Mucosa of descending colon (tissue), 3 donors: Measurements from ENCODE around the gene SOD3. TPM values are rescaled to one million over a fixed set of nuclear protein-coding genes. Genes with fewer than 3 reads are reported as not detected.

Experiments used
- ATAC-seq: fragments of 200-7000 bp; cut with Tn5 transposase; one replicate; pipeline ENCODE4 v1.9.1; 2020; ENCODE audit warnings: mild to moderate bottlenecking, moderate library complexity
- DNase-seq, 3 donors: peaks; one replicate each; pipeline ENCODE4 v3.0.0-alpha.2; 2020
- H3K36me3 ChIP-seq: fragments of 200-600 bp; one replicate; pipeline ENCODE4 v1.8.0; 2021; ENCODE audit warnings: low read depth, mild to moderate bottlenecking
- H3K4me1 ChIP-seq: fragments of 200-600 bp; one replicate; pipeline ENCODE4 v1.8.0; 2021; ENCODE audit warnings: low read depth, mild to moderate bottlenecking
- H3K4me3 ChIP-seq: fragments of 200-600 bp; one replicate; pipeline ENCODE4 v1.8.0; 2021; ENCODE audit warnings: mild to moderate bottlenecking
- H3K9me3 ChIP-seq: fragments of 200-600 bp; one replicate; pipeline ENCODE4 v1.8.0; 2021; ENCODE audit warnings: mild to moderate bottlenecking
- CTCF ChIP-seq: fragments of 200-600 bp; IDR thresholded peaks from one replicate; pipeline ENCODE4 v1.8.0; 2022; ENCODE audit warnings: antibody characterized with exemption, mild to moderate bottlenecking
- intact Hi-C, 2 donors: fragments of 100-400 bp; cut with DNase I in 1 of 2; cut with micrococcal nuclease in 1 of 2; formaldehyde crosslinking; loops; one replicate each; pipeline versions ENCODE4 v1.11.0 to v1.11.1; 2022; cut with DNase I, micrococcal nuclease
- total RNA-seq, 3 donors: library from RNA; stranded (reverse); fragmentation: NEBNext Ultra II Directional in 2 of 3; extraction: Animal tissue kit (Norgen Biotek cat#: 25700) in 2 of 3; gene quantifications; one replicate each; pipeline versions ENCODE4 v1.2.1 to v1.2.4, GENCODE V29; 2021 to 2023
- donor health status: DM: no; HTN: no; CAD: no; lungs with moderate emphysema.
- donor health status: DM: no; HTN: no; CAD: no.
- donor health status: DM: no; HTN: yes; CAD: no.

The SOD3 gene
- total RNA-seq, 3 donors from 2014 or later: 18.0 to 33.0 (median 25.6) TPM

GRCh38 chr4:24751926-24752539 is 43.3 kb upstream of the SOD3 start:
- no peak for TF ChIP-seq CTCF
- no peak for DNase-seq
- intact Hi-C loops: no loop called here
- Histone ChIP-seq H3K4me3 (no peak overlapping the region), H3K4me1 (no peaks in the 10 kb centered on the region), H3K36me3 (no peaks in the 10 kb centered on the region), H3K9me3 (peaks cover 7% of the 10 kb centered on the region)
- ATAC-seq: no peak

GRCh38 chr4:24753519-24753918 is 41.9 kb upstream of the SOD3 start:
- ATAC-seq: peak; percentile 27
- H3K4me1 ChIP-seq: no peaks in the 10 kb centered on the region
- H3K36me3 ChIP-seq: no peaks in the 10 kb centered on the region
- no peak for TF ChIP-seq CTCF
- H3K9me3 ChIP-seq: peaks cover 17% of the 10 kb centered on the region
- no peak for DNase-seq
- intact Hi-C loops: no loop called here
- H3K4me3 ChIP-seq: no peak overlapping the region

GRCh38 chr4:24754571-24754970 is 40.8 kb upstream of the SOD3 start:
- peak; percentile 98 for ATAC-seq
- intact Hi-C loops: no loop called here

GRCh38 chr4:24763631-24764297 is 31.6 kb upstream of the SOD3 start:
- intact Hi-C loops: no loop called here

More at GRCh38 chr4:24754571-24754970, 40.8 kb upstream of the SOD3 start:
- peaks cover 17% of the 10 kb centered on the region for H3K9me3 ChIP-seq
- no peak overlapping the region for H3K4me3 ChIP-seq
- peak in 1 of 3 donors; percentile 41 for DNase-seq
- H3K4me1 ChIP-seq: no peaks in the 10 kb centered on the region
- no peaks in the 10 kb centered on the region for H3K36me3 ChIP-seq
- no peak for TF ChIP-seq CTCF

GRCh38 chr4:24764345-24764744 is 31.0 kb upstream of the SOD3 start:
- Histone ChIP-seq H3K9me3 (no peaks in the 10 kb centered on the region), H3K36me3 (no peaks in the 10 kb centered on the region), H3K4me1 (no peaks in the 10 kb centered on the region), H3K4me3 (no peak overlapping the region)
- ATAC-seq (no peak), DNase-seq (no peak)
- intact Hi-C loops: no loop called here
- no peak for TF ChIP-seq CTCF

More at GRCh38 chr4:24763631-24764297, 31.6 kb upstream of the SOD3 start:
- H3K4me3 ChIP-seq: no peak overlapping the region
- no peaks in the 10 kb centered on the region for H3K36me3 ChIP-seq
- no peaks in the 10 kb centered on the region for H3K4me1 ChIP-seq
- DNase-seq: no peak
- no peak for TF ChIP-seq CTCF
- H3K9me3 ChIP-seq: no peaks in the 10 kb centered on the region
- no peak for ATAC-seq
